HG03442 (cell line): ENCODE measurements around the gene UBASH3A.
"Not testable (repeated sequence)": the region's sequence is repeated elsewhere in the genome, so short reads cannot be mapped to it uniquely, and the experiment has no call there.

ENCODE experiments used
- ATAC-seq: cut with Tn5 transposase; IDR thresholded peaks from one replicate; pipeline ENCODE4 v1.9.1; 2021; ENCODE audit warnings: mild to moderate bottlenecking, moderate library complexity; ENCODE audit not compliant: unreplicated experiment

Gene UBASH3A

DNA sequence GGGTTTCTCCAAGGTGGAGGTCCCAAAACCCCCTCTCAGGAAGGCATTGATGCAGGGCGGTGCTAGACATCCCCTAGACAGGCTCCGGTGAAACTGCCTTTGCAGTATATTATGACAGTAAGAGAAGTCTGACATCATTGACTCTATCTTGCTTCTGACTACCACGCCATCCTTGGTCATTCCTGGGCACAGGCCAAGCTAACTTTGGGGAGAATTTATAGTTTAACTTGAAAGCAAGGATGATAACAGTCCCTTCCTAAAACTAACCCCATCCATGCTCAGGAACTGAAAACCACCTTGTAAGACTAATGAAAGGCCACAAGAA is 62.1 kb downstream of the UBASH3A start:
- ATAC-seq: no peak

DNA sequence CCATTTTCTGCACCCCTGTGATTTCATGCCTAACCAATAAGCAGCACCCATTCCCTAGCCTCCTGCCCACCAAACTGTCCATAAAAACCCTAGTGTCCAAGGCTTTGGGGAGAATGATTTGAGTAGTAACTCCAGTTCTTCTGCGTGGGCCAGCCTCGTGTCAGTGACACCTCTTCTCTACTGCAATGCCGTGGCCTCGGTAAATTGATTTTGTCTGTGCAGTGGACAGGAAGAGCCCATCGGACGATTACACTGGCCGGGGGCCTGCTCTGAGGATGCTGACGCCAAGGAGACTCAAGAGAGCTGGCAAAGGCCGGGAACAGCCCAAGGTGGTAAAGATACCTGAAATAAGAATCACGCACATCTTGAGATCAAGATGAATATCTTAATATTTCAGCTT is 63.0 kb downstream of the UBASH3A start:
- no peak for ATAC-seq

DNA sequence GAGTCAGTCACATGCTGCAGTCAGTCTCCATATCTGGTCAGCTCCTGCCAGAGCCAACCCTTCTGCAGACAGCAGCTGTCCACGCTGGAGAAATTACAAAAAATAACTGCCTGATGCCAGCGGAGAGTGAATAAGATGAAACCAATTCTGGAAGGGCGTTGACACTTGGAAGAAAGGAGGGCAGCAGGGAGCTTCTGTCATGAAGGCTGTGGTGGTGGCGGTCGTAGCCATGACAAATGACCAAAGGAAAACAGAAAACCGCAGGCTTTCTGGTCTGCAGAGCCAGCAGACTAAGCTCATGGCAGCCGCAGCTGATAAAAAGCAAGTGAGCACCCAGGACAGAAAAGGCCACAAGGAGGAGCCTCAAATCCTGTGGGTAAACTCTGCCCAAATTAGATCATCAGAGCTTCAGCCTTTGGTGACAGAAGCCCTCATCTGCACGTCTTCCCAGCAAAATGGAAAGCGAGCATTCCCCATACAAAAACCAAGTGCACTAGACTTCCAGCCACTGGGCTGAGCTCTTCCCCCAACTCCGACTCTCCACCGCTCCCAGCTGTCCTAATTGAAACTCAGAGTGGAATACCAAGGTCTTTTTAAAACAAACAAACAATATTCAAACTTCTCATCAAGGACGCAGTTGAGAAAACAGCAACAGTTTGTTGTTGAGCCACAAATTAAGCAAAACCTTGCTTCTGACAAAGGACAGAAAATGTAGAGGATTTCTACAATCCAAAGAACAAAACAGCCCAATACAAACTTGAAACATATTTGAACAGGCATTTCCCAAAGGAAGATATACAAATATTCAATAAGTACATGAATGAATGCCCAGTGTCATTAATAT is 63.7 kb downstream of the UBASH3A start:
- ATAC-seq: no peak

GRCh38 chr21:42468491-42469131 is 64.9 kb downstream of the UBASH3A start:
- ATAC-seq: no peak

DNA sequence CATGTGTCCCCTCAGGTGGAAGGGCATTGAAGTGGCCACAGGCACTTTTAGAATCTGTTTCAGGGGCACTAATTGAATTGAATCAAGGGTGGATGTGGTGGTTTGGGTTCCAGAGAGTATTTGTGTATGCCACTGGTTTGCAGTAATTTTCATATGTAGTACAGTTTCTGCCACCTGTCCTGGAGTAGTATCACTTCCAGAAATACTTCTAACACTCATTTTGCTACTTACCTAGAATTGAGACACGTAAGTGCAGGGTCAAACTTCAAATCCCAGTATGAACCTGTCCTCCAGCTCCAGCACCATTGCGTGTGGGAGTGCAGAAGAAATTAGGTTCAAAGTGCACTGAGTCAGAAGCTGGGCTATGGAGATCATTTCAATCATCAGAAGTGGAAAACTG is 65.6 kb downstream of the UBASH3A start:
- peak; percentile 46 for ATAC-seq

DNA sequence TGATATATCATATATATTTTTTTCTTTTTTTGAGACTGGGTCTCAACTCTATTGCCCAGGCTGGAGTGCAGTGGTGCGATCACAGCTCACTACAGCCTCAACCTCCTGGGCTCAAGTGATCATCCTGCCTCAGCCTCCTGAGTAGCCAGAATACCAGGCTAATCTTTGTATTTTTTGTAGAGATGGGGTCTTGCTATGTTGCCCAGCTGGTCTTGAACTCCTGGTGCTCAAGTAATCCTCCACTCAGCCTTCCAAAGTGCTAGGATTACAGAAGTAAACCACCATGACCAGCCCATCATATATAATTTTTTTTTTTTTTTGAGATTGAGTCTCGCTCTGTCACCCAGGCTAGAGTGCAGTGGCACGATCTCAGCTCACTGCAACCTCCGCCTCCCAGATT is 66.0 kb downstream of the UBASH3A start:
- not testable (repeated sequence) for ATAC-seq

- ATAC-seq: no peak
Measured at GRCh38 chr21:42471206-42471605, 67.5 kb downstream of the UBASH3A start.

- no peak for ATAC-seq
Measured at GRCh38 chr21:42471716-42472330, 68.1 kb downstream of the UBASH3A start.

DNA sequence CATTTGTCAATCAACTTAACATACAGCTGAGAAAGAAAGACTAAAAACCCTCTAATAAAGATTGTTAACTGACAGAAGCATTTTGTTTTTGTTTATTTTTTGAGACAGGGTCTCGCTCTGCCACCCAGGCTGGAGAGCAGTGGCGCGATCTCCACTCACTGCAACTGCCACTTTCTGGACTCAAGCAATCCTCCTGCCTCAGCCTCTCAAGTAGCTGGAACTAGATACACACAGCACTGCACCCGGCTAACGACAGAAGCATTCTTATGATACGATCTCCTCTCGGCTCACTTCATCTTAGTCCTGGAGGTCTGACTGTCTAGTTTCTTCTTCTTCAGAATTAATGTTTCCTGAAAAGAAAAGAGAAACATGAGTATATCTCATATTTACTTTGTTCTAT is 68.8 kb downstream of the UBASH3A start:
- no peak for ATAC-seq

- no peak for ATAC-seq
Measured at GRCh38 chr21:42473498-42474042, 69.9 kb downstream of the UBASH3A start.

GRCh38 chr21:42474043-42474831 is 70.5 kb downstream of the UBASH3A start:
- no peak for ATAC-seq

- ATAC-seq: no peak
Measured at GRCh38 chr21:42475036-42475435, 71.3 kb downstream of the UBASH3A start.

DNA sequence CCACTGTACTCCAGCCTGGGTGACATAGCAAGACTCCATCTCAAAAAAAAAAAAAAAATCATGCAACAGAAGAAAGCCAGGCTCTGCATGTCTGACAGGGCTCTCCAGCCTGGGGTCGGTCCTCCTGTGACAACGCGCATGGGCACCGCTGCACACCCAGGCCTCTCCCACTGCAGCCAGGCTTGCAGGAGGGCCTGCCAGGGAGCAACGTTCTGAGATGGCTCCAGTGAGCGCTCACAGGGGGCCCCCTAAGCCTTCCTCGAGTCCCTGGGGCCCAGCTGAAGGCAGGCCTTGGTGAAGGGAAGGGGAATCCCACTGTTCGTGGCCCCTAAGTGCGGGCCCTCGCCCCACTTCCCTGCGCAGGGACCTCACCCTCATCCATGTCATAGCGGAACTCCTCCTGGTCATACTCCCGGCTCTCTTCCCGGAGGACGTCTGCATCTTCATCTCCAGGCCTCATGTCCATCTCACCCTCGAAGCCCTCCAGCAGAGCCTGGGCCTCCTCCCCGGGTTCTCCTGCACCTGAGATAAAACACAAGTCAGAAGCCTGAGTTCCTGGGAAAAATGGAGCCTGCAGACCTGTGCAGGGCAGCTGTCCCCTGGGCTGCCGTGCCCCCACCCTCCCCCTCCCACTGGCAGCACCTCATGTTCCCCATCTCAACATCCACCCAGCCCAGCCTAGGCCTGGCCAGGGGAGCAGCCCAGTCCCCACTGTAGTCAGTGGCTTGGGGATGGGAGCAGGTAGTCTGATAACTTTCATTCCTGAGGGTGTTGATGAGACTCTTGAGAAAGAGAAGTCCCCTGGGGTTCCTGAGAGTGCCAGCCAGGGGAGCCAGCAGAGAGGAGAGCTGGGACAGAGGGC is 72.1 kb downstream of the UBASH3A start:
- no peak for ATAC-seq

- no peak for ATAC-seq
Measured at GRCh38 chr21:42476388-42477331, 73.0 kb downstream of the UBASH3A start.

DNA sequence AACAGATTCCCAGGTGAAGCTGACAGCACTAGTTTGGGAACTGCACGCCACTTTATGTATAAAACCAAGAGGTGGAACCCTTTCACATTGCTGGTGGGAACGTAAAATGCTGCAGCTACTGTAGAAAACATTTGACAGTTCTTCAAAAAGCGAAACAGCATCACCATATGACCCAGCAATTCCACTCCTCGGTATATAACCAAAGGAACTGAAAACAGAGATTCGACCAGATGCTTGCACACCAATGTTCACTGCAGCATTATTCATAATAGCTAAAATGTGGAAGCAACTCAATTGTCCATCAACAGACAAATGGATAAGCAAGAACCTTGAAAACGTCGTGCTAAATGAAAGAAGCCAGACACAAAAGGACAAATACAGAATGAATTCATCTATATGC is 74.8 kb downstream of the UBASH3A start:
- no peak for ATAC-seq

DNA sequence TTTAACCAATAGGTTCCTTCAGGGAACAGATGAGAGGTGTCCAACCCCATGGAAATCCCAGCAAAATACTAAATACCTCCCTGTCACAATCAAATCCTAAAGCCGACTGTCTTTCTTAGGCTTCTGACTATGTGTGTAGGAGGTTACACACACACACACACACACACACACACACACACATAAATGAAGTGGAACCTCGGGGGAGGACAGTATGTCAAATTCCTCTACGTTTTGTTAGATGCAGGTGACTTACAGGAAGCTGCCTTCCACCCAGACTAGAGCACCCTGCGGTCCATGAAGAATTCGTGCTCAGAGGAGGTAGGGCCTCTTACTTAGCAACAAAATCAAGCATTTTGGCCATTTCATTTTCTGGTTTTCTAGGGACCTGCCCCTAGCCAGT is 75.9 kb downstream of the UBASH3A start:
- ATAC-seq: no peak

GRCh38 chr21:42480736-42481135 is 77.0 kb downstream of the UBASH3A start:
- ATAC-seq: no peak

DNA sequence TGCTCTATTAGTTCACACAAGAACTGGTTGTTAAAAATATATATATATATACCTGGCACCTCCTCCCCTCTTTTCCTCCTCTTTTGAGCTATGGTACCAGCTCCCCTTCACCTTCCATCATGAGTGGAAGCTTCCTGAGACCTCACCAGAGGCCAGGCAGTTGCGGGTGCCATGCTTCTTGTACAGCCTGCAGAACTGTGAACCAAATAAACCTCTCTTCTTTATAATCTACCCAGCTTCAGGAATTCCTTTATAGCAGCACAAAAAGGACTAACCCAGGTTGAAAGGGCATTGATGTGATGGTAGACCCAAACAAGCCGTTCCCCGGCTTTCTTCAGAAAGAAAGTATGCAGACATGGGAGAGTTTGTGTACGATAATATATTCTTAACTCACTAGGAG is 77.5 kb downstream of the UBASH3A start:
- no peak for ATAC-seq

GRCh38 chr21:42484966-42485365 is 81.3 kb downstream of the UBASH3A start:
- ATAC-seq: no peak
